WERI-Rb-1 (cell line): ENCODE measurements around the gene DIP2B.

Source experiments
- DNase-seq: peaks from one replicate; pipeline ENCODE4 v3.0.0-alpha.2; 2020
- H3K27ac ChIP-seq: fragments of 250-450 bp; sonication (Bioruptor Pico); 2 replicates; pipeline ENCODE4 v1.5.1; 2020; ENCODE audit warnings: mild to moderate bottlenecking, moderate library complexity
- H3K27me3 ChIP-seq: fragments of 250-450 bp; sonication (Bioruptor Pico); 2 replicates; pipeline ENCODE4 v1.5.1; 2021; ENCODE audit warnings: mild to moderate bottlenecking, low read depth, moderate library complexity; ENCODE audit not compliant: insufficient read depth, severe bottlenecking
- H3K36me3 ChIP-seq: fragments of 250-450 bp; sonication (Bioruptor Pico); 2 replicates; pipeline ENCODE4 v1.5.1; 2020; ENCODE audit warnings: mild to moderate bottlenecking, moderate library complexity
- H3K4me3 ChIP-seq: 2 replicates; pipeline ENCODE4 v1.5.1; 2011; ENCODE audit warnings: low read depth, mild to moderate bottlenecking, control low read depth, low read length
- H3K9me3 ChIP-seq: fragments of 250-450 bp; sonication (Bioruptor Pico); 2 replicates; pipeline ENCODE4 v1.5.1; 2021; ENCODE audit warnings: mild to moderate bottlenecking, moderate library complexity; ENCODE audit not compliant: severe bottlenecking
- CTCF ChIP-seq: IDR thresholded peaks from 2 replicates; pipeline ENCODE4 v1.5.1; 2011; ENCODE audit warnings: low read depth, mild to moderate bottlenecking, control low read depth, inconsistent platforms, low read length

The DIP2B gene

GRCh38 chr12:50711121-50711520 is 206.3 kb downstream of the DIP2B start:
- H3K27ac ChIP-seq = no peak overlapping the region
- H3K27me3 ChIP-seq = no peaks in the 10 kb centered on the region
- TF ChIP-seq CTCF = no peak
- no peak overlapping the region for H3K4me3 ChIP-seq
- no peaks in the 10 kb centered on the region for H3K9me3 ChIP-seq
- H3K36me3 ChIP-seq = peaks cover 19% of the 10 kb centered on the region
- DNase-seq = no peak

GRCh38 chr12:50715174-50715573 is 210.4 kb downstream of the DIP2B start:
- Histone ChIP-seq H3K9me3 (no peaks in the 10 kb centered on the region), H3K4me3 (no peak overlapping the region), H3K27ac (no peak overlapping the region), H3K27me3 (no peaks in the 10 kb centered on the region), H3K36me3 (peaks cover 9% of the 10 kb centered on the region)
- DNase-seq = no peak
- TF ChIP-seq CTCF = no peak

GRCh38 chr12:50718760-50719159 is 214.0 kb downstream of the DIP2B start:
- DNase-seq = no peak
- no peak overlapping the region for H3K4me3 ChIP-seq
- H3K27ac ChIP-seq = no peak overlapping the region
- no peaks in the 10 kb centered on the region for H3K27me3 ChIP-seq
- TF ChIP-seq CTCF = no peak
- H3K36me3 ChIP-seq = peaks cover 14% of the 10 kb centered on the region
- H3K9me3 ChIP-seq = no peaks in the 10 kb centered on the region

GRCh38 chr12:50720085-50720484 is 215.3 kb downstream of the DIP2B start:
- H3K36me3 ChIP-seq = peaks cover 19% of the 10 kb centered on the region
- H3K4me3 ChIP-seq = no peak overlapping the region
- H3K27me3 ChIP-seq = no peaks in the 10 kb centered on the region
- no peak overlapping the region for H3K27ac ChIP-seq
- no peaks in the 10 kb centered on the region for H3K9me3 ChIP-seq
- TF ChIP-seq CTCF = no peak
- DNase-seq = no peak

GRCh38 chr12:50720501-50720900 is 215.7 kb downstream of the DIP2B start:
- Histone ChIP-seq H3K4me3 (no peak overlapping the region), H3K27ac (no peak overlapping the region), H3K9me3 (no peaks in the 10 kb centered on the region), H3K36me3 (peaks cover 17% of the 10 kb centered on the region), H3K27me3 (no peaks in the 10 kb centered on the region)
- no peak for DNase-seq
- no peak for TF ChIP-seq CTCF

GRCh38 chr12:50723865-50724264 is 219.1 kb downstream of the DIP2B start:
- no peak overlapping the region for H3K4me3 ChIP-seq
- no peak for TF ChIP-seq CTCF
- H3K36me3 ChIP-seq = peaks cover 29% of the 10 kb centered on the region
- no peak for DNase-seq
- no peaks in the 10 kb centered on the region for H3K27me3 ChIP-seq
- H3K27ac ChIP-seq = no peak overlapping the region
- no peaks in the 10 kb centered on the region for H3K9me3 ChIP-seq
